Ovary (tissue), 3 donors: Measurements from ENCODE around the gene BMP3.

Source experiments
- POLR2A ChIP-seq: fragments of 450-650 bp; IDR thresholded peaks from one replicate; pipeline ENCODE4 v1.6.1; 2017; ENCODE audit warnings: antibody characterized with exemption, mild to moderate bottlenecking, moderate library complexity
- TF ChIP-seq, protein P1 (sequence below), 3 donors: fragments of 450-650 bp in 2 of 3; fragments of 200-600 bp in 1 of 3; IDR thresholded peaks; one replicate each; pipeline versions ENCODE4 v1.5.1 to v1.8.0; 2016 to 2022; ENCODE audit warnings: antibody characterized with exemption in 3 of 3, mild to moderate bottlenecking in 1 of 3
- donor health status: DM: no; HTN: no; CAD: no.

GRCh38 chr4:81049907-81050306, 19.4 kb downstream of the BMP3 start:
- TF ChIP-seq, protein P1, sequence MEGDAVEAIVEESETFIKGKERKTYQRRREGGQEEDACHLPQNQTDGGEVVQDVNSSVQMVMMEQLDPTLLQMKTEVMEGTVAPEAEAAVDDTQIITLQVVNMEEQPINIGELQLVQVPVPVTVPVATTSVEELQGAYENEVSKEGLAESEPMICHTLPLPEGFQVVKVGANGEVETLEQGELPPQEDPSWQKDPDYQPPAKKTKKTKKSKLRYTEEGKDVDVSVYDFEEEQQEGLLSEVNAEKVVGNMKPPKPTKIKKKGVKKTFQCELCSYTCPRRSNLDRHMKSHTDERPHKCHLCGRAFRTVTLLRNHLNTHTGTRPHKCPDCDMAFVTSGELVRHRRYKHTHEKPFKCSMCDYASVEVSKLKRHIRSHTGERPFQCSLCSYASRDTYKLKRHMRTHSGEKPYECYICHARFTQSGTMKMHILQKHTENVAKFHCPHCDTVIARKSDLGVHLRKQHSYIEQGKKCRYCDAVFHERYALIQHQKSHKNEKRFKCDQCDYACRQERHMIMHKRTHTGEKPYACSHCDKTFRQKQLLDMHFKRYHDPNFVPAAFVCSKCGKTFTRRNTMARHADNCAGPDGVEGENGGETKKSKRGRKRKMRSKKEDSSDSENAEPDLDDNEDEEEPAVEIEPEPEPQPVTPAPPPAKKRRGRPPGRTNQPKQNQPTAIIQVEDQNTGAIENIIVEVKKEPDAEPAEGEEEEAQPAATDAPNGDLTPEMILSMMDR (IDR thresholded peaks at IDR 0.05) = no peak
- TF ChIP-seq POLR2A = no peak
